Right lobe of liver (tissue), 6 donors: ENCODE results near the gene CIZ1. TPM values are rescaled to one million over a fixed set of nuclear protein-coding genes. Genes with fewer than 3 reads are reported as not detected.
"Not testable (repeated sequence)": the region's sequence is repeated elsewhere in the genome, so short reads cannot be mapped to it uniquely, and the experiment has no call there.

ENCODE experiments used
- ATAC-seq, 4 donors: fragments of 200-7000 bp; cut with Tn5 transposase; one replicate each; pipeline ENCODE4 v1.9.1; 2020; ENCODE audit warnings: mild to moderate bottlenecking in 4 of 4, moderate library complexity in 4 of 4
- DNase-seq, 3 donors: peaks; one replicate each; pipeline ENCODE4 v3.0.0-alpha.2; 2020
- H3K27ac ChIP-seq, 3 donors: fragments of 200-600 bp; one replicate each; pipeline ENCODE4 v1.8.0; 2022
- H3K27me3 ChIP-seq, 2 donors: fragments of 200-600 bp; one replicate each; pipeline ENCODE4 v1.8.0; 2022
- H3K36me3 ChIP-seq, 4 donors: fragments of 200-600 bp; sonication (generic) in 1 of 4; one replicate each; pipeline versions ENCODE4 v1.5.1 to v1.8.0; 2017 to 2022; ENCODE audit warnings: control low read depth in 1 of 4
- H3K4me1 ChIP-seq, 4 donors: fragments of 200-600 bp; sonication (generic) in 1 of 4; one replicate each; pipeline versions ENCODE4 v1.5.1 to v1.8.0; 2017 to 2022; ENCODE audit warnings: control low read depth in 1 of 4
- H3K4me3 ChIP-seq, 3 donors: fragments of 200-600 bp; one replicate each; pipeline ENCODE4 v1.8.0; 2022
- H3K9me3 ChIP-seq, 4 donors: fragments of 200-600 bp; sonication (generic) in 1 of 4; one replicate each; pipeline versions ENCODE4 v1.5.1 to v1.8.0; 2017 to 2022; ENCODE audit warnings: control low read depth in 1 of 4
- CTCF ChIP-seq, 4 donors: fragments of 200-600 bp in 3 of 4; fragments of 450-650 bp in 1 of 4; IDR thresholded peaks; one replicate each; pipeline versions ENCODE4 v1.5.1 to v1.8.0; 2016 to 2022; ENCODE audit warnings: antibody characterized with exemption in 4 of 4, mild to moderate bottlenecking in 2 of 4
- POLR2A ChIP-seq: fragments of 450-650 bp; IDR thresholded peaks from one replicate; pipeline ENCODE4 v1.6.1; 2017; ENCODE audit warnings: antibody characterized with exemption, mild to moderate bottlenecking
- WGBS: methylation state at CpG from one replicate; pipeline ENCODE4 v1.1.6; 2018; ENCODE audit warnings: low coverage, low lambda C conversion rate; ENCODE audit not compliant: insufficient coverage; ENCODE audit errors: missing lambda C conversion rate; 5-methylcytosine and 5-hydroxymethylcytosine counted together
- intact Hi-C, 2 donors: fragments of 100-400 bp; cut with DNase I; formaldehyde crosslinking; loops; one replicate each; pipeline versions ENCODE4 v1.11.2 to v1.14.1; 2022
- total RNA-seq, 6 experiments: library from RNA; depleted of rRNA in 2 of 6; stranded (reverse); fragments of >200 nt in 2 of 6; fragmentation: NEBNext Ultra II Directional in 3 of 6; extraction: Animal tissue kit (Norgen Biotek cat#: 25700) in 3 of 6; gene quantifications; one replicate each; pipeline versions ENCODE4 v1.1.0 to v1.2.4, GENCODE V29; 2016 to 2023
- donor health status: DM: no; HTN: yes; CAD: no.
- donor health status: DM: no; HTN: no; CAD: no.
- donor health status: DM: no; HTN: no; CAD: no.
- donor health status: DM: no; HTN: yes; CAD: no.
- donor health status: DM: no; HTN: yes; CAD: no.

The CIZ1 gene
- total RNA-seq, 6 experiments from 2014 or later, result 15.9 to 33.5 (median 24.0) TPM

- ATAC-seq, DNase-seq, H3K4me3 ChIP-seq, H3K4me1 ChIP-seq, H3K9me3 ChIP-seq, H3K27me3 ChIP-seq, H3K27ac ChIP-seq, intact Hi-C loops: not testable (repeated sequence)
- 67% methylated on average over 1 of the region's 12 CpGs for WGBS
- TF ChIP-seq CTCF (IDR thresholded peaks at IDR 0.05), result peak; percentile 17 to 43 (median 34)
- peaks cover 5 to 56% (median 20%) of the 10 kb centered on the region in 4 donors for H3K36me3 ChIP-seq
Measured at GRCh38 chr9:128181480-128181879, 9.9 kb downstream of the CIZ1 start.

- H3K4me3 ChIP-seq, result no peak overlapping the region
- TF ChIP-seq POLR2A, result no peak
- TF ChIP-seq CTCF (IDR thresholded peaks at IDR 0.05), result no peak
- intact Hi-C loops, result no loop called here
- DNase-seq (no peak), ATAC-seq (no peak)
- no peaks in the 10 kb centered on the region for H3K4me1 ChIP-seq
- peaks cover 5 to 65% (median 24%) of the 10 kb centered on the region in 4 donors for H3K36me3 ChIP-seq
- no CpG with 5 or more reads among the region's 8 CpGs for WGBS
- H3K9me3 ChIP-seq, result no peaks in the 10 kb centered on the region
- no peaks in the 10 kb centered on the region for H3K27me3 ChIP-seq
- H3K27ac ChIP-seq, result no peak overlapping the region
Measured at GRCh38 chr9:128180447-128180846, 10.9 kb downstream of the CIZ1 start.

- no peak for ATAC-seq
Measured at GRCh38 chr9:128180001-128180400, 11.4 kb downstream of the CIZ1 start.

GRCh38 chr9:128178806-128179431, 12.5 kb downstream of the CIZ1 start:
- peaks cover 5 to 63% (median 24%) of the 10 kb centered on the region in 4 donors for H3K36me3 ChIP-seq
- no peaks in the 10 kb centered on the region for H3K9me3 ChIP-seq

More at GRCh38 chr9:128180001-128180400, 11.4 kb downstream of the CIZ1 start:
- TF ChIP-seq CTCF (IDR thresholded peaks at IDR 0.05) (no peak), POLR2A (no peak)
- Histone ChIP-seq H3K9me3 (no peaks in the 10 kb centered on the region), H3K27ac (no peak overlapping the region), H3K4me1 (no peaks in the 10 kb centered on the region), H3K4me3 (no peak overlapping the region), H3K36me3 (peaks cover 5 to 66% (median 24%) of the 10 kb centered on the region in 4 donors), H3K27me3 (no peaks in the 10 kb centered on the region)
- DNase-seq, result no peak
- intact Hi-C loops, result no loop called here
- WGBS, result 100% methylated on average over 2 of the region's 8 CpGs

More at GRCh38 chr9:128178806-128179431, 12.5 kb downstream of the CIZ1 start:
- no peak for DNase-seq
- no peak overlapping the region for H3K4me3 ChIP-seq
- ATAC-seq, result no peak
- no peaks in the 10 kb centered on the region for H3K27me3 ChIP-seq
- H3K27ac ChIP-seq, result no peak overlapping the region
- WGBS, result 100% methylated on average over 1 of the region's 11 CpGs
- intact Hi-C loops, result no loop called here
- TF ChIP-seq CTCF (IDR thresholded peaks at IDR 0.05) (no peak), POLR2A (no peak)
- H3K4me1 ChIP-seq, result no peaks in the 10 kb centered on the region
